Activated T-cell treated with anti-CD3 and anti-CD28 coated beads, Interleukin-2, amount 50 U/mL, for 4 hours (primary cell): ENCODE measurements around the gene CAMTA1. TPM values are rescaled to one million over a fixed set of nuclear protein-coding genes. Genes with fewer than 3 reads are reported as not detected.
A peak's percentile ranks its signal among the peaks of the same experiment; 100 is the strongest.
"Not testable (repeated sequence)": the region's sequence is repeated elsewhere in the genome, so short reads cannot be mapped to it uniquely, and the experiment has no call there.

ENCODE experiments used
- ATAC-seq, 2 donors: fragments of 200-7000 bp; cut with Tn5 transposase; one replicate each; pipeline ENCODE4 v1.10.0; 2021
- DNase-seq: peaks from one replicate; pipeline ENCODE4 v3.0.0-alpha.2; 2020
- H3K27me3 Mint-ChIP-seq: one replicate; pipeline ENCODE4 v1.8.0; 2021; ENCODE audit warnings: low read depth, mixed read lengths
- H3K36me3 Mint-ChIP-seq: one replicate; pipeline ENCODE4 v1.8.0; 2022; ENCODE audit warnings: mixed read lengths; ENCODE audit not compliant: insufficient read depth
- H3K4me1 Mint-ChIP-seq: one replicate; pipeline ENCODE4 v1.8.0; 2021; ENCODE audit warnings: low read depth, mixed read lengths
- H3K4me3 Mint-ChIP-seq: one replicate; pipeline ENCODE4 v1.8.0; 2021; ENCODE audit warnings: mild to moderate bottlenecking, moderate library complexity, mixed read lengths
- H3K9me3 Mint-ChIP-seq: one replicate; pipeline ENCODE4 v1.8.0; 2021; ENCODE audit warnings: mixed read lengths
- total RNA-seq, 3 donors: library from RNA; stranded (reverse); gene quantifications; one replicate each; pipeline ENCODE4 v1.2.1, GENCODE V29; 2021

The CAMTA1 gene, protein sequence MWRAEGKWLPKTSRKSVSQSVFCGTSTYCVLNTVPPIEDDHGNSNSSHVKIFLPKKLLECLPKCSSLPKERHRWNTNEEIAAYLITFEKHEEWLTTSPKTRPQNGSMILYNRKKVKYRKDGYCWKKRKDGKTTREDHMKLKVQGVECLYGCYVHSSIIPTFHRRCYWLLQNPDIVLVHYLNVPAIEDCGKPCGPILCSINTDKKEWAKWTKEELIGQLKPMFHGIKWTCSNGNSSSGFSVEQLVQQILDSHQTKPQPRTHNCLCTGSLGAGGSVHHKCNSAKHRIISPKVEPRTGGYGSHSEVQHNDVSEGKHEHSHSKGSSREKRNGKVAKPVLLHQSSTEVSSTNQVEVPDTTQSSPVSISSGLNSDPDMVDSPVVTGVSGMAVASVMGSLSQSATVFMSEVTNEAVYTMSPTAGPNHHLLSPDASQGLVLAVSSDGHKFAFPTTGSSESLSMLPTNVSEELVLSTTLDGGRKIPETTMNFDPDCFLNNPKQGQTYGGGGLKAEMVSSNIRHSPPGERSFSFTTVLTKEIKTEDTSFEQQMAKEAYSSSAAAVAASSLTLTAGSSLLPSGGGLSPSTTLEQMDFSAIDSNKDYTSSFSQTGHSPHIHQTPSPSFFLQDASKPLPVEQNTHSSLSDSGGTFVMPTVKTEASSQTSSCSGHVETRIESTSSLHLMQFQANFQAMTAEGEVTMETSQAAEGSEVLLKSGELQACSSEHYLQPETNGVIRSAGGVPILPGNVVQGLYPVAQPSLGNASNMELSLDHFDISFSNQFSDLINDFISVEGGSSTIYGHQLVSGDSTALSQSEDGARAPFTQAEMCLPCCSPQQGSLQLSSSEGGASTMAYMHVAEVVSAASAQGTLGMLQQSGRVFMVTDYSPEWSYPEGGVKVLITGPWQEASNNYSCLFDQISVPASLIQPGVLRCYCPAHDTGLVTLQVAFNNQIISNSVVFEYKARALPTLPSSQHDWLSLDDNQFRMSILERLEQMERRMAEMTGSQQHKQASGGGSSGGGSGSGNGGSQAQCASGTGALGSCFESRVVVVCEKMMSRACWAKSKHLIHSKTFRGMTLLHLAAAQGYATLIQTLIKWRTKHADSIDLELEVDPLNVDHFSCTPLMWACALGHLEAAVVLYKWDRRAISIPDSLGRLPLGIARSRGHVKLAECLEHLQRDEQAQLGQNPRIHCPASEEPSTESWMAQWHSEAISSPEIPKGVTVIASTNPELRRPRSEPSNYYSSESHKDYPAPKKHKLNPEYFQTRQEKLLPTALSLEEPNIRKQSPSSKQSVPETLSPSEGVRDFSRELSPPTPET (N-terminal part only)
- total RNA-seq = 10 to 100 TPM; 47.5 to 50.3 (median 47.7) TPM

DNA sequence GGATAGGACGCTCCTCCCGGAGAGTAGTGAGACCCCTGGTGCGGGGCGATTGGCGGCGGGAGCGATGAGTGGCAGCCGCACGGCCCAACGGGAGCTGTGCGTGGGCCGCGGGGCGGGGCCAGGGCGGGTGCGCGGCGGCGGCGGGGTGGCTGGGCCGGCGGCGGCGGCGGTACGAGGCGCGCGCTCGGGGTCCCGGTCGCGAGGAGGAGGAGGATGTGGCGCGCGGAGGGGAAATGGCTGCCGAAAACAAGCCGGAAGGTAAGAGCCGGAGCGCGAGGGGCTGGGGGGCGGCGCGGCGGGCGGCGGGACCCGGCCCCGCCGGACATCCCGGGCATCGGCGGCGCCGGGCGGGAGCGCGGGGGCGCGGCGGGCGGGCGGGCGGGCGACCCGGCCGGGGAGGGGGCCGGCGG, at the start of gene CAMTA1:
Gene CAMTA1, plus strand, starts transcription at position 137 of the 410 bp plus-strand sequence. Its CDS starts 77 bp downstream, at position 214.
- H3K9me3 Mint-ChIP-seq = no peaks in the 10 kb centered on the region
- peak; percentile 84 to 85 for ATAC-seq
- peak within 1 kb of the TSS; percentile 90 for H3K4me3 Mint-ChIP-seq
- peaks cover 45% of the 10 kb centered on the region for H3K4me1 Mint-ChIP-seq
- DNase-seq = no peak
- peaks cover 4% of the 10 kb centered on the region for H3K36me3 Mint-ChIP-seq
- no peaks in the 10 kb centered on the region for H3K27me3 Mint-ChIP-seq

DNA sequence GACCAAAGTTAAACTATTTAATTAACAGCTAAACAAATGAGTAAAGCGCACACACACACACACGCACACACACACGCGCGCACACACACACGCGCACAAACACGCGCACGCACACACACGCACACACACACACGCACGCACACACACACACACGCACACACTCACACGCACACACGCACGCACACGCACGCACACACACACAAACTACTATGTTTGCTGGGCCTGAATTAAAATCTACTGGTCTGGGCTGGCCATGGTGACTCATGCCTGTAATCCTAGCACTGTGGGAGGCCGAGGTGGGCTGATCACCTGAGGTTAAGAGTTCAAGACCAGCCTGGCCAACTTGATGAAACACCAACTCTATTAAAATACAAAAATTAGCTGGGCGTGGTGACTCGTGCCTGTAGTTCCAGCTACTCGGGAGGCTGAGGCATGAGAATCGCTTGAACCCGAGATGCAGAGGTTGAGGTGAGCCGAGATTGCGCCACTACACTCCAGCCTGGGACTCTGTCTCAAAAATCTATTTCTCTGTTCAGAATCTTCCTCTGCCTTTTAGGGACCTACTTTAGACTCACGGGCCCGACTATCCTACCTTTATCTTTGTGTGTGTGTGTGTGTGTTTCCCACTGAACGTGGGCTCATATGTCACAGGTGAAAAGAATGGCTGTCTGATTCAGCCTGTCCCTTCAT, 46.1 kb upstream of the CAMTA1 start:
- no peak for ATAC-seq
- H3K4me3 Mint-ChIP-seq = no peak overlapping the region
- peaks cover 7% of the 10 kb centered on the region for H3K27me3 Mint-ChIP-seq
- H3K36me3 Mint-ChIP-seq = no peaks in the 10 kb centered on the region
- no peak for DNase-seq
- H3K4me1 Mint-ChIP-seq = peaks cover 16% of the 10 kb centered on the region
- no peaks in the 10 kb centered on the region for H3K9me3 Mint-ChIP-seq

DNA sequence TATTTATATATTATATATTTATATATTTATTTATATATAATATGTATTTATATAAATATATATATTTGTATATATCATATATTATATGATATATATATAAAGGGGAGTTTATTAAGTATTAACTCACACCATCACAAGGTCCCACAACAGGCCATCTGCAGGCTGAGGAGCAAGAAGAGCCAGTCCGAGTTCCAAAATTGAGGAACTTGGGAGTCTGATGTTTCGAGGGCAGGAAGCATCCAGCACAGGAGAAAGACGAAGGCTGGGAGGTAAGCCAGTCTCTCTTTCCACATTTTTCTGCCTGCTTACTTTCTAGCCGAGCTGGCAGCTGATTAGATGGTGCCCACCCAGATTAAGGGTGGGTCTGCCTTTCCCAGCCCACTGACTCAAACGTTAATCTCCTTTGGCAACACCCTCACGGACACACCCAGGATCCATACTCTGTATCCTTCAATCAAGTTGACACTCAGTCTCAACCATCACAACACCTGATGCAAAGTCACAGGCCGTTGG, 42.5 kb upstream of the CAMTA1 start:
- not testable (repeated sequence) for H3K9me3 Mint-ChIP-seq, H3K4me1 Mint-ChIP-seq, H3K36me3 Mint-ChIP-seq, H3K4me3 Mint-ChIP-seq, DNase-seq, ATAC-seq
- peaks cover 18% of the 10 kb centered on the region for H3K27me3 Mint-ChIP-seq

DNA sequence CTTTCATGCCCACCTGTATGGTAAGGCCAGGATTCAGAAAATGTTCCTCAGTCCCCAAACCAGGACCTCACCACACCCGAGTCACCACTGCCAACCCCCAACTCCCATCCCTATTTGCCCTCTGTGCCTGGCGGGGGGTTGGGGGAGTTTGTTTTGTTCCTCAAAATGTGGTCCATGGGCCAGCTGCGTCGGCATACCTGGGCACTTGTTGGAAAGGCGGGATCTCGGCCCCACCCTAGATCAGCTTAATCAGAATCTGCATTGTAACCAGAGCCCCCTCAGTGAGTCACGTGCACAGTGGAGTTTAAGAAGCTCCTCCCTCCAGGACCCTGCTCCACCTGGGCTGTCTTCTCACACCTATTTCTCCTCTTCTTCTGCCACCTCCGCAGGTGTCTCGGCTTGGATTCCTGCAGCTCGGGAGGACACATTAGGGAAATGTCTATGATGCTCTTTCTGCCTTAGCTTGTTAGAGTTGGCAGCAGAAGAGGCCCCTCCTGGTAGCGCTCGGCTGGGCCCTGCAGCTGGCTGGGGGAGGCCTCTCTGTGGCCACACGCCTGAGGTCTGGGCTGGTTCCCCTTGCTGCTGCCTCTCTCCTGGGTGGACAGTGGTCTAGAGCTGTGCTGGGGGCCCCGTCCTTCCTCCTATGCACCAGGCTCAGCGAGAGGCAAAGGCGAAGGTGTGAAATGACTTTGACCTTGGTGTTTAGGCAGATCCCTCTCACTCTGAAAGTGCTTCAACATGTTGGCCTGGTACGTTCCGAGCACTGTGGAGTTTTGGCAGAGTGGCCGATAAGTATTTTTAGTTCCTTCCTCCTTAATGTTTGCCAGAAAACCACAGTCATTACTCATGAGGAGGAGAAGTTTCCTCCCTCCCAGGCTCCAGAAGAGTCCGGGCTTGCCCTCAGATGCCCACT, 41.8 kb upstream of the CAMTA1 start:
- Mint-ChIP-seq H3K9me3 (no peaks in the 10 kb centered on the region), H3K27me3 (peaks cover 18% of the 10 kb centered on the region), H3K4me1 (peaks cover 8% of the 10 kb centered on the region), H3K36me3 (no peaks in the 10 kb centered on the region), H3K4me3 (no peak overlapping the region)
- DNase-seq (no peak), ATAC-seq (peak; percentile 32)

DNA sequence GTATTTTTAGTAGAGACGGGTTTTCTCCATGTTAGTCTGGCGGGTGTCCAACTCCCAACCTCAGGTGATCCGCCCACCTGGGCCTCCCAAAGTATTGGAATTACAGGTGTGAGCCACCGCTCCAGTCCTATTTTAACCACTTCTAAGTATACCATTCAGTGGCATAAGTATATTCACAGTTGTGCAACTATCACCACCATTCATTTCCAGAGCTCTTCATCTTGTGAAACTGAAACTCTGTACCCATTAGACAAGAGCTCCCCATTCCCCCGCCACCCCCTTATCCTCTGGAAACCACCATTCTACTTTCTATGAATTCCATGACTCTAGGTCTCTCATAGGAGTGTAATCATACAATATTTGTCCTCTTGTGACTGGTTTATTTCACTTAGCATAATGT, 40.2 kb upstream of the CAMTA1 start:
- Mint-ChIP-seq H3K27me3 (peaks cover 24% of the 10 kb centered on the region), H3K9me3 (no peaks in the 10 kb centered on the region), H3K4me1 (peaks cover 8% of the 10 kb centered on the region), H3K4me3 (no peak overlapping the region), H3K36me3 (no peaks in the 10 kb centered on the region)
- peak; percentile 53 to 55 for ATAC-seq
- DNase-seq = no peak

DNA sequence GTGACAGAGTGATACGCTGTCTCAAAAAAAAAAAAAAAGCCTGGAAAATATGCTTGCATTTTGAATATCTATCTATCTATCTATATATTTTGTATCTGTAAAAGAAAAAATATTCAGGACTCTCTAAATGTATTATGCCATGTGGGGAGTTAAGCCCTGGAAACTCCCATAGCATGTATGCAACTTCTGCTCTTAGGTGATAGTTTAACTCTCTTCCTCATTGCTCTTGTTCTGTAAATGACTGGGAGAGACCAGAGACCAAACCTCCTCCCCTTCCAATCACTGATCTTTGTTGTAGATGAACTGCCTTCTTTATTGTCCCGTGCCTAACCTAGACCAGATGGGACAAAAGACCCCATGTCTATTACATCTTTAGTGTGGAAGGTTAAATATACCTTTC, 37.6 kb upstream of the CAMTA1 start:
- Mint-ChIP-seq H3K4me1 (peaks cover 8% of the 10 kb centered on the region), H3K9me3 (no peaks in the 10 kb centered on the region), H3K36me3 (no peaks in the 10 kb centered on the region), H3K4me3 (no peak overlapping the region), H3K27me3 (peaks cover 30% of the 10 kb centered on the region)
- ATAC-seq (no peak), DNase-seq (no peak)

DNA sequence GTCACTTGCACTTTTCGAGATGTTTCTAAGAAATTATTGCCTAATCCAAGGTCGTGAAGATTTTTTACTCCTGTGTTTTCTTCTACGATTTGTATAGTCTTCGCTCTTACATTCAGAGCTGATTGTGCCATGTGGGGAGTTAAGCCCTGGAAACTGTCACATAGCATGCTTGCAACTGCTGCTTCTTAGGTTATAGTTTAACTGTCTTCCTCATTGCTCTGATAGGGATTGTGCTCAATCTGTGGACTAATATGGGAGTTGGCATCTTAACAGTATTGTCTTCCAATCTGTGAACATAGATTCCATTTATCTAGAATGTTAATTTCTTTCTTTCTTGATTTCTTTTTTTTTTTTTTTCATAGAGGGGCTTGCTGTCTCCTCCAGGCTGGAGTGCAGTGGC, 34.8 kb upstream of the CAMTA1 start:
- DNase-seq (no peak), ATAC-seq (no peak)
- H3K4me1 Mint-ChIP-seq = no peaks in the 10 kb centered on the region
- peaks cover 38% of the 10 kb centered on the region for H3K27me3 Mint-ChIP-seq
- no peaks in the 10 kb centered on the region for H3K36me3 Mint-ChIP-seq
- H3K9me3 Mint-ChIP-seq = no peaks in the 10 kb centered on the region
- no peak overlapping the region for H3K4me3 Mint-ChIP-seq

DNA sequence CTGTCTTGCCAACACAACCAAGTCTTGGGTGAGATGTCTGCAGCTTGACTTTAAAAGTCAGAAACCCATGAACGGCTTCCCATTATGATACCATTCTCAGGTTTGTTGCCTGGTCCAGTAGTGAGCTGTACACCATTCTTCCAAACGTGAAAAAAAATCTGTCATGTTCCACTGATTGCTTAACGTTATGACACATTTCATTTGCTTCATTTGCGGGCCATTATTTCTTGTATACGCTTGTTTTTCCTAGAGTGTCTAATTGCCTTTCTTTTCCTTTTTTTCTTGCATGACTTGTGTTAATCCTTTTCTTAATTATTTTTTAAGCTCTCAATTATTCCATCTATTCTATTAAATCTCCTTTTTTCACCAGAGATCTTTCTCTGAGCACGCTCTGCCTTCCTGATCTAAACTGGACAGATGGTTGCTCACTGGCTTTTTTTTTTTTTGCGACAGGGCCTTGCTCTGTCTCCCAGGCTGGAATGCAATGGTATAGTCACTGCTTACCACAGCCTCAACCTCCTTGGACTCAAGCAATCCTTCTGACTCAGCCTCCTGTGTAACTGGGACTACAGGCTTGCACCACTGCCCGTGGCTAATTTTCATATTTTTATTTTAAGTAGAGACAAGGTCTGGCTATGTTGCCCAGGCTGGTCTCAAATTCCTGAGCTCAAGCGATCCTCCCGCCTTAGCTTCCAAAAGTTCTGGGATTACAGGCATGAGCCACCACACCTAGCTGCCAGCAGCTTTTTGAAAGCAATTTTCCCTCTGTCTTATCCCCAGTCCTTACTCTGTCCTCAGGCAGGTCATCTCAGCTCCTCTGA, 31.7 kb upstream of the CAMTA1 start:
- Mint-ChIP-seq H3K4me3 (no peak overlapping the region), H3K36me3 (no peaks in the 10 kb centered on the region), H3K4me1 (no peaks in the 10 kb centered on the region), H3K27me3 (peaks cover 31% of the 10 kb centered on the region), H3K9me3 (no peaks in the 10 kb centered on the region)
- DNase-seq (no peak), ATAC-seq (no peak)

DNA sequence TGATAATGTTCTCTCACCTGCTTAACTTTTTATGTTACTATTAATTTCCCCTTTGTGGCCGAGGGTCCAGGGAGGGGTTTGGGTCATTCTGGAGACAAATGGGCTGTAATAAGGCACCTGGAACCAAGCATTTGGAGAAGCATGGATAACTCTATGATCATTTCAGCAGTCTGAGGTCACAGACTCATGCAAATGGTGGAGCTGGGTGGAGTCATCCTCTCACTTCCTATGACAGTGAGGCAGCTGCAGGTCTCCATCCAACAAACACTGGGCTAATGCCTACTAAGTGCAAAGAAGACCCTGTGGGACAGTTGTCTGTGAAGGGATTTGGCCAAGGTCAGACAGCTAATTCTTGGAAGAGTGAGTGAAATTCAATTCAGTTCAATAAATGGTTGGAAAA, 28.8 kb upstream of the CAMTA1 start:
- H3K27me3 Mint-ChIP-seq = peaks cover 25% of the 10 kb centered on the region
- no peak overlapping the region for H3K4me3 Mint-ChIP-seq
- no peaks in the 10 kb centered on the region for H3K36me3 Mint-ChIP-seq
- no peak for ATAC-seq
- DNase-seq = no peak
- H3K9me3 Mint-ChIP-seq = no peaks in the 10 kb centered on the region
- no peaks in the 10 kb centered on the region for H3K4me1 Mint-ChIP-seq

DNA sequence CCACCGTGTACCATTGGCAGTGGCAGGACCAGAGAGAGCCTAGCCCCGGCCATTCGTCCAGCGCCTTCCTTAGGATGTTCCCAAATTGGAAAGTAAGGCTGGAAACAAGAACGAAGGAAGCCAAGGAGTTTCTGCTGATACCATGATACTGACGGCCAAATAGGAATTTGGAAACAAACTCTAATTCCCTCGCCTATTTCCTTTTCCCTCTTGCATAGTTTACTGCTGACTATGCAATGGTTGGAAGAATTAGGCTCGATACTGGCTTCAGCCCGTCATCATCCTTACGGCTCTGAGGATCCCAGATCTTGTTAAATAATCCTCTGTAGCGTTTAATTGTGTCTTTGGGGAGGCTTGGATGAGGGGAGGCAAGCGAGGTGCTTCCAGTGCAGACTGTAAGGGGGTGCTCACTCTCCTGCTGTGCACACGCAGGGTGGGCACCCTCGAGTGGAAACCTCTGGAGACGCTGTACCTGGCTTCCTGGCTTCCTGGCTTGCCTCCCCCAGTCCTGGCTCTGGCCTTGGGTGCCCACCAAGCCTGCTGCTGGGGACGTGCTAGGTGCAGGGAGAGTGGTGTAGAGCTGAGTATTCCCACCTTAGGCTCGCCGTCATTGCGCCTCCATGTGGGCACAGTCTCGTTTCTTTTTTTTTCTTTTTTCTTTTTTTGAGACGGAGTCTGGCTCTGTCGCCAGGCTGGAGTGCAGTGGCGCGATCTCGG, 27.4 kb upstream of the CAMTA1 start:
- Mint-ChIP-seq H3K4me3 (no peak overlapping the region), H3K27me3 (peaks cover 25% of the 10 kb centered on the region), H3K9me3 (no peaks in the 10 kb centered on the region), H3K36me3 (no peaks in the 10 kb centered on the region), H3K4me1 (no peaks in the 10 kb centered on the region)
- ATAC-seq (no peak), DNase-seq (no peak)

DNA sequence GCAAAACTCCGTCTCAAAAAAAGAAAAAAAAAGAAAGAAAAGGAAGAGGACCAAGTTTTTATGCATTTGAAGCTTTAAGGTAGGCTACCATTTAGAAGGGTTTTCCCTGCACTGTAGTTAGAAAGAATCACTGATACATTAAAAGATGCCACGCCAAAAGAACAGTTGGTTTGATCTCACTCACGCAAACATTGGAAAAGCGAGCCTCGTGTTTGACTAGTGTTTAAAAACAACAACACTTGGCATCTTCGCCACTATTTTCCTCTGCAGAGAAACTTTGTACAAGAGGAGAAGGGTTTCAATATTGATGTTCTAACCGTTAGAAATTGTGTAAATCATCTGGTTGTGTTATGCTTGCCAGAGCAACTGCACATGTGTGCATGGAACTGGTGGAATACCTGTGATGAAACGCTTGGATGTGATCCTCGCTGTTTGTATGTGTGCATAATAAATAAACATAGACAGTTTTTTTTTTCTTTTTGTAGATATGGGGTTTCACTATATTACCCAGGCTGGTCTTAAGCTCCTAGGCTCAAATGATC, 24.0 kb upstream of the CAMTA1 start:
- no peak overlapping the region for H3K4me3 Mint-ChIP-seq

More for the DNA sequence above, 24.0 kb upstream of the CAMTA1 start:
- H3K27me3 Mint-ChIP-seq = peaks cover 20% of the 10 kb centered on the region
- no peaks in the 10 kb centered on the region for H3K9me3 Mint-ChIP-seq
- no peaks in the 10 kb centered on the region for H3K4me1 Mint-ChIP-seq
- ATAC-seq (no peak), DNase-seq (no peak)
- H3K36me3 Mint-ChIP-seq = no peaks in the 10 kb centered on the region
